SK-N-MC (cell line): ENCODE measurements around the gene TANC1.

Experiments
- EZH2 ChIP-seq: fragments of 200-600 bp; sonication (generic); IDR thresholded peaks from one replicate; pipeline ENCODE4 v1.6.1; 2017; ENCODE audit warnings: antibody characterized with exemption
- POLR2AphosphoS5 ChIP-seq: IDR thresholded peaks from 2 replicates; pipeline ENCODE4 v1.6.1; 2012; ENCODE audit warnings: mild to moderate bottlenecking, low read depth, low read length, borderline replicate concordance

- TF ChIP-seq EZH2 = no peak
- no peak for TF ChIP-seq POLR2AphosphoS5
Measured at GRCh38 chr2:159134979-159135378, 166.5 kb downstream of the TANC1 start.
